HG03575 (cell line): ENCODE measurements around the gene TTC33.
"Not testable (repeated sequence)": the region's sequence is repeated elsewhere in the genome, so short reads cannot be mapped to it uniquely, and the experiment has no call there.

Experiments
- ATAC-seq: cut with Tn5 transposase; IDR thresholded peaks from one replicate; pipeline ENCODE4 v1.9.1; 2021; ENCODE audit not compliant: unreplicated experiment, insufficient number of reproducible peaks, low FRiP score; ENCODE audit errors: extremely low read depth

The TTC33 gene, protein sequence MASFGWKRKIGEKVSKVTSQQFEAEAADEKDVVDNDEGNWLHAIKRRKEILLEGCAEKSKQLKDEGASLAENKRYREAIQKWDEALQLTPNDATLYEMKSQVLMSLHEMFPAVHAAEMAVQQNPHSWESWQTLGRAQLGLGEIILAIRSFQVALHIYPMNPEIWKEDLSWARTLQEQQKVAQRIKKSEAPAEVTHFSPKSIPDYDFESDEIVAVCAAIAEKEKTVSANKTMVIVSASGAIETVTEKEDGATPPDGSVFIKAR

GRCh38 chr5:40755407-40756365, at the start of gene TTC33:
TTC33 (minus strand) TSS chr5:40755961; CDS start chr5:40747018, 8,943 bp downstream.
- ATAC-seq, result peak; percentile 57

GRCh38 chr5:40801771-40802562, 46.2 kb upstream of the TTC33 start:
- no peak for ATAC-seq

DNA sequence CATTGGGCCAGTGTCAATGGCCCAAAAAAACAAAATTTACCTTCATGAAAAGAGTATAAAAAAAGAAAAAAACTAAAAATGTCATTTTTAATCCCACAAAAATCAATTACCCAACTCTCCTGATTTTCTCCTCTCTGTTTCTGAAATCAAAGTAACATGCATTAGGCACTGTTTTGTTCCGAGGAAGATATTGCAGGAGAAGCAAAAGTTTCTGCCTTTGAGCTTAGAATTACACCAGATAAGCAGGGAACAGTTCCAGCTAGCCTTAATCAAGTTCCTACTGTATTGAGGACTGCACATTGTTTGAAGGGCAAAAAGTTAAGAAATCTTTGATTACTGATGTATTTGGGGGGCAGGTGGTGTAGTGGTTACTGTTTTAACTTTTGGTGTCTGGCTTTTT, 43.5 kb upstream of the TTC33 start:
- no peak for ATAC-seq

GRCh38 chr5:40798801-40799210, 43.0 kb upstream of the TTC33 start:
- no peak for ATAC-seq

- peak; percentile 67 for ATAC-seq
Measured at GRCh38 chr5:40798012-40798800, 42.4 kb upstream of the TTC33 start, which contains the start of gene PRKAA1. PRKAA1 (minus strand) TSS chr5:40798374; CDS start chr5:40798189, 185 bp downstream.

DNA sequence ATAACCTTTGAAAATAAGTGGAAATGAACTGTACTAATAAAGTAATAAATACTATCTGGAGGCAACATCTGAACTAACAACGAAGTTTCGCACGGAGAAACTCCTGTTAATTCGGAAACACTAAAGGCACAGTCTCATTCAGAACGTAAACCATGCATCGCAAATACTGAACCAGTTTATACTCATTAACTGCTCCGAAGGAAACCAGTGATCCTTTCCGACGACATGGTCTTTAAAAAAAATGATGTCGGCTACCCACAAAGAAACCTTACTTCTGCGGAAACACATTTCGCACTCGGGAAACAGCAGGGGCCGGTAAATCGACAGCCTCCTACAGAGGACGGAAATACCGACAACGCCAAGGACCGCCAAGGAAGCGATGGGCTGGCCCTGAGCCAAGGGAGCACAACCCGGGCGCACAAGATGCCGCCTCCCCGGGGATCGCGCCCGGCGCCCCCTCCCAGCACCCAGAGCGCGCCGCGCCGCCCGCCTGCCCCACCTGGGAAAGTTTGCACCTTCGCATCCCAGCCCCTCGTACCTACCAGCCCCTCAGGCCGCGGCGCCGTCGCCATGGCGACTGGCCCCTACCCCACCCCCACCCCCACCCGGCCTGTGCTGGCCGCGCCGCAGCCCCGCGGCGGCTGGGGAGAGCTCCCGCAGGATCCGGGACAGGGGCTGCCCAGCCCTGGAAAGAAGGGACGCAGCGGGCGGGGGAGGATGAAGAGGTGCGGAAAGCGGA, 41.7 kb upstream of the TTC33 start:
- peak; percentile 19 for ATAC-seq

GRCh38 chr5:40796487-40796889, 40.7 kb upstream of the TTC33 start:
- ATAC-seq, result no peak

- ATAC-seq, result not testable (repeated sequence)
Measured at GRCh38 chr5:40794877-40795276, 39.1 kb upstream of the TTC33 start.

DNA sequence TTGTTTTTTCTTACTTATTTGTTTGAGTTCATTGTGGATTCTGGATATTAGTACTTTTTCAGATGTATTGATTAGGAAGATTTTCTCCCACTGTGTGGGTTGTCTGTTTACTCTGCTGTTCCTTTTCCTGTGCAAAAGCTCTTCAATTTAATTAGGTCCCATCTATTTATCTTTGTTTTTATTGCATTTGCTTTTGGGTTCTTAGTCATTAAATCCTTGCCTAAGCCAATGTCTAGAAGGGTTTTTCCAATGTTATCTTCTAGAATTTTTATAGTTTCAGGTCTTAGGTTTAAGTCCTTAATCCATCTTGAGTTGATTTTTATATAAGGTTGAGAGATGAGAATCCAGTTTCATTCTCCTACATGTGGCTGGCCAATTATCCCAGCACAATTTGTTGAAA, 38.6 kb upstream of the TTC33 start:
- ATAC-seq, result not testable (repeated sequence)

- ATAC-seq, result not testable (repeated sequence)
Measured at GRCh38 chr5:40792691-40793090, 36.9 kb upstream of the TTC33 start.

- ATAC-seq, result no peak
Measured at GRCh38 chr5:40791715-40792139, 36.0 kb upstream of the TTC33 start.

DNA sequence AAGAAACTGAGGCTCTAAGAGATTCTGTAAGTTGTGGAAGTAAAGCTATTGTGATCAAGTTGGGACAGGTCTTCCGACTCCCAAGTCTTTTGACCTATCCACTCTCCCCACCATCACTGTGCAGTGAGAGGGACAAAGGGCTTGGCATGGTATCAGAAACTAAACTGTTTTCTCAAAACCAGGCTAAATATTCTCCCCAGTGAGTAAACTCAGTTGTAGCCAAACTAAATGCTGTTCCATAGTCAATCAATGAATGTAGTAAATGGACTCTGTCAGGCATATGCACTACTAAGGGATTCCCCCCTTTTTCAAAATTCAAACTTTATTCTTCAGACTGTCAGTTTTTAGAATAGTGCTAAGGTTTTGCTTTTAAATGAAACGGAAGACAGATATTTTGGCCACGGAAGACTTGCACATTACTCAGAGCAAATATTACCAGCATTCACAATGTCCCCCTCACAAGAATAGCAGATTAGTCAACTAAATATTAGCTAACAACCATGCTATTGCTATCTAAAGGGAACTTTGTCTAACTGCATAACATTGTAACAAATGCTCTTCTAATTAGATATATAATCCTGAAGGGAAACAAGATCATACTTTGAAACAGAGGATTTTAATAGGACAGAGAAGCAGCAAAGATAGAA, 35.3 kb upstream of the TTC33 start:
- ATAC-seq, result no peak

DNA sequence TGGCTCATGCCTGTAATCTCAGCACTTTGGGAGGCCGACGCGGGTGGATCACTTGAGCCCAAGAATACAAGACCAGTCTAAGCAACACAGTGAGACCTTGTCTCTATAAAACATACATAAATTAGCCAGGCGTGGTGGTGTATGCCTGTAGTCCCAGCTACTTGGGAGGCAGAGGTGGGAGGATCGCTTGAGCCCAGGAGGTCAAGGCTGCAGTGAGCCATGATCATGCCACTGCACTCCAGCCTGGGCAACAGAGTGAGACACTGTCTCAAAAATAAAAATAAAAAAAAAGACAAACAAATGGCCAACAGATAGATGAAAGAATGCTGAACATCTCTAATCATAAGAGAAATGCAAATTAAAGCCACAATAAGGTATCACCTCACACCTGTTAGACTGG, 33.2 kb upstream of the TTC33 start:
- ATAC-seq, result not testable (repeated sequence)

- ATAC-seq, result no peak
Measured at GRCh38 chr5:40787986-40788385, 32.2 kb upstream of the TTC33 start.

- not testable (repeated sequence) for ATAC-seq
Measured at GRCh38 chr5:40786664-40787063, 30.9 kb upstream of the TTC33 start.

- ATAC-seq, result no peak
Measured at GRCh38 chr5:40784916-40785315, 29.2 kb upstream of the TTC33 start.

DNA sequence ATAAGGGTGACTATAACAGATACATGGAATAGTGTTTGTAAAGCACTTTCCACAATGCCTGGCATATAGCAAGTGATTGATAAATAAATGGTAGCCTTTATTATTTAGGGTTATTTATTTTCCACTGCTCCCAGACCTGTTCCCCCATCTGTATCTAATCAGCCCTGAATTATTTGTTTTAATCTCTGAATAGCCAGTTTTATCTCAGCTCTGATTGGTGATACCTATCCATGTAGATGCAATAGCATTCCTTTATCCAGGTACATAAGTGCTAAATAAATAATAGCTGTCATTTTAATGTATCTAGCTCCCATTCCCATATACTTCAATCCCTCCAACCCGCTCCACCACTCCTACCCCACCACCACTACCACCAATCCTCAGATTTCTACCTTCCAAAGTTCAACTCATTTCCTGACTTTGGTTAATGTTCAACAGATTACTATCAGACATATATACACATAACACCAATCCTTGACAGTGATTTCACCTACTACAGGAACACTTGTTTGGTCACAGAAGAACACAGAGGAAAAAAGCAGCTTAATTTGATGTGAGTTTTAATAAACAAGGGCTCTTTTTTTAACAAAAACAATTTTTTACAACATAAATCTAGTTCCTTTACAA, 28.4 kb upstream of the TTC33 start:
- no peak for ATAC-seq
